SU-DHL-6 (cell line): ENCODE results near the gene AGBL4.

Source experiments
- H2AFZ ChIP-seq: fragments of 200-600 bp; sonication (generic); 2 replicates; pipeline ENCODE4 v1.6.1; 2014; ENCODE audit warnings: low read depth, mild to moderate bottlenecking, moderate library complexity, mixed read lengths, antibody characterized with exemption, low read length; ENCODE audit not compliant: severe bottlenecking
- H3F3A ChIP-seq: fragments of 200-600 bp; shearing (Covaris generic); 2 replicates; pipeline ENCODE4 v1.6.0; 2016; ENCODE audit warnings: antibody characterized with exemption, mild to moderate bottlenecking; ENCODE audit not compliant: insufficient read depth
- H3K27ac ChIP-seq: fragments of 200-600 bp; sonication (generic); 2 replicates; pipeline ENCODE4 v1.5.1; 2016; ENCODE audit warnings: low read depth, mild to moderate bottlenecking, low read length, moderate library complexity, mixed read lengths
- H3K27me3 ChIP-seq: fragments of 200-600 bp; sonication (generic), shearing (Covaris generic); 2 replicates; pipeline ENCODE4 v1.6.0; 2014; ENCODE audit warnings: mild to moderate bottlenecking, low read length
- H3K36me3 ChIP-seq: fragments of 200-600 bp; sonication (generic); 2 replicates; pipeline ENCODE4 v1.6.1; 2014; ENCODE audit warnings: mild to moderate bottlenecking, low read length, mixed read lengths
- H3K4me2 ChIP-seq: fragments of 300-600, 200-600 bp; shearing (Covaris generic), sonication (generic); 2 replicates; pipeline ENCODE4 v1.6.0; 2014; ENCODE audit warnings: low read length, low read depth, mild to moderate bottlenecking; ENCODE audit not compliant: poor library complexity, severe bottlenecking
- H3K4me3 ChIP-seq: fragments of 200-600 bp; sonication (generic); 2 replicates; pipeline ENCODE4 v1.5.1; 2014; ENCODE audit warnings: antibody characterized with exemption, low read length, mild to moderate bottlenecking, mixed read lengths; ENCODE audit not compliant: insufficient read depth, poor library complexity, severe bottlenecking
- H3K79me2 ChIP-seq: fragments of 200-600 bp; sonication (generic); 2 replicates; pipeline ENCODE4 v1.6.1; 2014; ENCODE audit warnings: mild to moderate bottlenecking, low read length, moderate library complexity; ENCODE audit not compliant: insufficient read depth
- H3K9ac ChIP-seq: fragments of 200-600 bp; sonication (generic); 2 replicates; pipeline ENCODE4 v1.7.0; 2014; ENCODE audit warnings: mild to moderate bottlenecking, low read length
- H3K9me2 ChIP-seq: fragments of 200-600 bp; sonication (generic); replicated peaks from 2 replicates; pipeline ENCODE4 v1.6.1; 2014; ENCODE audit warnings: low read length; ENCODE audit not compliant: insufficient read depth
- H3K9me3 ChIP-seq: fragments of 200-600 bp; sonication (generic); 2 replicates; pipeline ENCODE4 v1.6.1; 2014; ENCODE audit warnings: low read length, mixed read lengths; ENCODE audit not compliant: insufficient read depth
- H4K20me1 ChIP-seq: fragments of 200-600 bp; sonication (generic); 2 replicates; pipeline ENCODE4 v1.6.1; 2014; ENCODE audit warnings: low read depth, mild to moderate bottlenecking, antibody characterized with exemption, low read length, moderate library complexity, mixed read lengths
- EZH2phosphoT487 ChIP-seq: fragments of 200-600 bp; sonication (generic), shearing (Covaris generic); conservative IDR thresholded peaks from 2 replicates; pipeline ENCODE4 v1.6.1; 2018; ENCODE audit warnings: mild to moderate bottlenecking, antibody characterized with exemption, low read length, moderate library complexity, mixed read lengths
- TF ChIP-seq, protein P1 (sequence below): fragments of 200-600 bp; sonication (generic); IDR thresholded peaks from one replicate; pipeline ENCODE4 v1.5.1; 2017; ENCODE audit warnings: antibody characterized with exemption, mild to moderate bottlenecking, low read length, moderate library complexity; ENCODE audit not compliant: insufficient read depth, poor library complexity, severe bottlenecking

The AGBL4 gene

DNA sequence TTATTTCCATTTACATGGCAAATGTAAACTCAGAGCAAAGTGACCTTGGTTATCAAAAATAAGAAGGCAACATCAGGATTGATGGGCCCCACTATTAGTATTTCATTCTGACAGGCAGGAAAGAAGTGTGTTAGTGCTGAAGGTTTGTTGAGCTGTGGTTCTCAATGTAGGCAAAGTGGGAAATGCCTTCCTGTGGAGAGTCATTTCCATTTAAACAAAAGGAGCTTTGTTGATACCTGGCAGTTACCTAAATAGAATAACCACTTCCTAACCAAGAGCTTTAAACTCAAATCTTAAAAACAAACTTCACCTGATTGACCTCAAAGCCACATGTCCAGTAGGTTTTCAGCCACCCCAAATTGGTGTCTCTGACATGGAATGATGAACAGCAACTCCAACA lies 667.2 kb downstream of the AGBL4 start:
- Histone ChIP-seq H3K36me3 (no peaks in the 10 kb centered on the region), H3F3A (no peaks in the 10 kb centered on the region), H3K79me2 (no peaks in the 10 kb centered on the region), H3K4me2 (no peak overlapping the region), H3K9me2 (no peaks in the 10 kb centered on the region), H3K9ac (no peak overlapping the region), H3K4me3 (no peak overlapping the region), H3K27ac (no peak overlapping the region), H4K20me1 (no peaks in the 10 kb centered on the region), H3K27me3 (no peaks in the 10 kb centered on the region), H2AFZ (no peak overlapping the region), H3K9me3 (no peaks in the 10 kb centered on the region)
- no peak for TF ChIP-seq EZH2phosphoT487
- TF ChIP-seq, protein P1, sequence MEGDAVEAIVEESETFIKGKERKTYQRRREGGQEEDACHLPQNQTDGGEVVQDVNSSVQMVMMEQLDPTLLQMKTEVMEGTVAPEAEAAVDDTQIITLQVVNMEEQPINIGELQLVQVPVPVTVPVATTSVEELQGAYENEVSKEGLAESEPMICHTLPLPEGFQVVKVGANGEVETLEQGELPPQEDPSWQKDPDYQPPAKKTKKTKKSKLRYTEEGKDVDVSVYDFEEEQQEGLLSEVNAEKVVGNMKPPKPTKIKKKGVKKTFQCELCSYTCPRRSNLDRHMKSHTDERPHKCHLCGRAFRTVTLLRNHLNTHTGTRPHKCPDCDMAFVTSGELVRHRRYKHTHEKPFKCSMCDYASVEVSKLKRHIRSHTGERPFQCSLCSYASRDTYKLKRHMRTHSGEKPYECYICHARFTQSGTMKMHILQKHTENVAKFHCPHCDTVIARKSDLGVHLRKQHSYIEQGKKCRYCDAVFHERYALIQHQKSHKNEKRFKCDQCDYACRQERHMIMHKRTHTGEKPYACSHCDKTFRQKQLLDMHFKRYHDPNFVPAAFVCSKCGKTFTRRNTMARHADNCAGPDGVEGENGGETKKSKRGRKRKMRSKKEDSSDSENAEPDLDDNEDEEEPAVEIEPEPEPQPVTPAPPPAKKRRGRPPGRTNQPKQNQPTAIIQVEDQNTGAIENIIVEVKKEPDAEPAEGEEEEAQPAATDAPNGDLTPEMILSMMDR, result no peak

DNA sequence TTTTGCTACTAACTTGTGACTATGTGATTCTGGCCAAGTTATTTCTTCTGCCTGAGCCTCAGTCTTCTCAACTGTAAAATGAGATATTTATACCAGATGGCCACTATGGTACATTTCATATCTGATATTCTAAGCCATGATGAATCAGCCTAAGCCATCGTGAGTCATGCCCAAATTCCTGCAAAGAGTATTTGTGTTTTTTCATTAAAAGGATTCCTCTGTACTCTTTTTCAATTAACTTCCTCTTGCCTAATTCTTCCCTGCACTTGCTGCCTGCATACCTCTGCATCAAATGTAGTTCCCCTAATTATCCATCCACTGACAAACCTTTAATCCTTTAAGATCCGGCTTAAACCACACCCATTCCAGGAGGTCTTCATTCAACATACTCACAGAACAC lies 672.0 kb downstream of the AGBL4 start:
- H3K27me3 ChIP-seq, result no peaks in the 10 kb centered on the region
- H3K9ac ChIP-seq, result no peak overlapping the region
- H3K27ac ChIP-seq, result no peak overlapping the region

DNA sequence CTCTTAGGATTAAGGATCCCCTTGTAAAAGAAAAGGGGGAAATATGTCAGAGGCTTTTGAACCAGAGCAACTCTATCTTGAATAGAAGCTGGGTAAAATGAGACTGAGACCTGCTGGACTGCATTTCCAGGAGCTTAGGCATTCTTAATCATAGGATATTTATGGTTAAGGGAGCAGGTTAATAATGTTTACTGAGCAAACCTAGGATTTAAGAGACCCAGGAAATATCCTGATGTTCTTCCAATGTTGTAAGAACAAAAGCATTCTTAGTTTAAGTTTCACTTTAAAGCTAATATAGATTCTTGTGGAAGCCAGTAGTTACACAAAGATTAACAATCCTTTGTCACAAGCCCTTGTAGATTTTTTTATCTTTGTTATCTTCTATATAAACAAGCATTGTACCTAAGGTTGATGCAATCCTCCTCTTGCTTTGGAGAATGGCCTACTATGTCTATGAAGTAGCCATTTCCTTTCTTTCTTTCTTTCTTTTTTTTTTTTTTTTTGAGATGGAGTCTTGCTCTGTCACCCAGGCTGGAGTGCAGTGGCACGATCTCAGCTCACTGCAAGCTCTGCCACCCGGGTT lies 676.9 kb downstream of the AGBL4 start:
- Histone ChIP-seq H3K4me2 (no peak overlapping the region), H3K9me2 (no peaks in the 10 kb centered on the region), H3K27me3 (no peaks in the 10 kb centered on the region), H3K36me3 (no peaks in the 10 kb centered on the region), H3F3A (no peaks in the 10 kb centered on the region), H3K27ac (no peak overlapping the region), H2AFZ (no peak overlapping the region), H3K9me3 (no peaks in the 10 kb centered on the region), H3K4me3 (no peak overlapping the region), H3K79me2 (no peaks in the 10 kb centered on the region), H4K20me1 (no peaks in the 10 kb centered on the region), H3K9ac (no peak overlapping the region)
- TF ChIP-seq EZH2phosphoT487, result no peak
- TF ChIP-seq, protein P1, result no peak

More for the DNA sequence above, 672.0 kb downstream of the AGBL4 start:
- Histone ChIP-seq H3K9me2 (no peaks in the 10 kb centered on the region), H3K79me2 (no peaks in the 10 kb centered on the region), H2AFZ (no peak overlapping the region), H3K4me2 (no peak overlapping the region), H3K9me3 (no peaks in the 10 kb centered on the region), H3K4me3 (no peak overlapping the region), H3K36me3 (no peaks in the 10 kb centered on the region), H3F3A (no peaks in the 10 kb centered on the region), H4K20me1 (no peaks in the 10 kb centered on the region)
- no peak for TF ChIP-seq EZH2phosphoT487

DNA sequence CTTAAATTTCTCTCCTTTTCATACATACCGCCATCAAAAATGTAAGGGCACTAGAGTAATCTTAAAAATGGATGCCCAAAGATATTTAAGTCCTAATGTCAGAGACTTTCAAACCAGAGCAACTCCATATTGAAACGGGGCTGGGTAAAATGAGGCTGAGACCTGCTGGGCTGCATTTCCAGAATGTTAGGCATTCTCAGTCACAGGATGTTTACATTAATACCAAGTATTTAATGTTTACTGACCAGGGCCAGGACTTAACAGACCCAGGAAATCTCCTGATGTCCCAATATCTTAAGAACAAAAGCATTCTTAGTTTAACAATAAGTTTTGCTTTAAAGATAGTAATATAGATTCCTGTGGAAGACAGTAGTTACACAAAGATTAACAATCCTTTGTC lies 683.2 kb downstream of the AGBL4 start:
- no peaks in the 10 kb centered on the region for H3K9me3 ChIP-seq
- no peak overlapping the region for H3K4me2 ChIP-seq
- no peaks in the 10 kb centered on the region for H3K36me3 ChIP-seq
- H3K4me3 ChIP-seq, result no peak overlapping the region
- no peaks in the 10 kb centered on the region for H3K27me3 ChIP-seq
- no peak overlapping the region for H3K27ac ChIP-seq
- TF ChIP-seq, protein P1, result no peak
- no peak for TF ChIP-seq EZH2phosphoT487
- no peaks in the 10 kb centered on the region for H4K20me1 ChIP-seq
- H3F3A ChIP-seq, result no peaks in the 10 kb centered on the region
- no peaks in the 10 kb centered on the region for H3K79me2 ChIP-seq
- H3K9ac ChIP-seq, result no peak overlapping the region
- no peaks in the 10 kb centered on the region for H3K9me2 ChIP-seq
- no peak overlapping the region for H2AFZ ChIP-seq
